H1 (cell line): ENCODE results near the gene TGM1. TPM values are rescaled to one million over a fixed set of nuclear protein-coding genes. Genes with fewer than 3 reads are reported as not detected.
A peak's percentile ranks its signal among the peaks of the same experiment; 100 is the strongest.

Experiments
- CHD7 ChIP-seq: fragments of 300-600 bp; sonication (generic); IDR thresholded peaks from 2 replicates; pipeline ENCODE4 v1.7.1; 2012; ENCODE audit warnings: low read length, moderate library complexity, mild to moderate bottlenecking, inconsistent platforms; ENCODE audit not compliant: insufficient replicate concordance
- KDM1A ChIP-seq: fragments of 200-600, 300-600 bp; sonication (generic); IDR thresholded peaks from 2 replicates; pipeline ENCODE4 v1.7.1; 2016; ENCODE audit warnings: mild to moderate bottlenecking, low read length, borderline replicate concordance
- KDM4A ChIP-seq: IDR thresholded peaks from one replicate; pipeline ENCODE4 v1.7.1; 2012; ENCODE audit warnings: low read depth, mild to moderate bottlenecking, moderate library complexity, low read length, inconsistent platforms; ENCODE audit not compliant: severe bottlenecking
- NRF1 ChIP-seq: IDR thresholded peaks from 2 replicates; pipeline ENCODE4 v1.6.1; 2011; ENCODE audit warnings: mild to moderate bottlenecking, low read depth, low read length, improper control_type of control experiment
- POLR2A ChIP-seq, 2 experiments: IDR thresholded peaks; 1 replicate in 1 of 2; 2 replicates in 1 of 2; pipeline ENCODE4 v1.6.1; 2011; ENCODE audit warnings: low read depth in 2 of 2, low read length in 2 of 2, mild to moderate bottlenecking in 2 of 2; ENCODE audit errors: control extremely low read depth in 1 of 2
- POLR2AphosphoS5 ChIP-seq: IDR thresholded peaks from 2 replicates; pipeline ENCODE4 v1.6.1; 2011; ENCODE audit warnings: low read depth, low read length
- SAP30 ChIP-seq: fragments of 300-600 bp; sonication (generic); IDR thresholded peaks from 2 replicates; pipeline ENCODE4 v1.7.1; 2012; ENCODE audit warnings: low read length, moderate library complexity, mild to moderate bottlenecking, inconsistent platforms; ENCODE audit not compliant: insufficient read depth, insufficient replicate concordance
- SIRT6 ChIP-seq: IDR thresholded peaks from one replicate; pipeline ENCODE4 v1.7.1; 2012; ENCODE audit warnings: low read length, inconsistent platforms
- TAF7 ChIP-seq: optimal IDR thresholded peaks from 2 replicates; pipeline ENCODE3; 2011; ENCODE audit warnings: low read depth, mild to moderate bottlenecking, inconsistent platforms, low read length, moderate library complexity, borderline replicate concordance
- polyA plus RNA-seq, 7 experiments: library from polyadenylated mRNA; depleted of rRNA in 3 of 7; stranded (reverse) in 5 of 7; unstranded in 2 of 7; fragments of >200 nt in 5 of 7; fragments of 200-250 nt in 2 of 7; gene quantifications; 1 replicate in 5 of 7; 2 replicates in 1 of 7; 4 replicates in 1 of 7; pipeline versions ENCODE4 v1.2.1 to v1.2.3, GENCODE V29; 2011 to 2013; ENCODE audit warnings: missing spikeins in 2 of 7, mixed read lengths in 2 of 7
- total RNA-seq: library from RNA; stranded (reverse); fragmentation: NEBNext Ultra II Directional; extraction: Animal tissue kit (Norgen Biotek cat#: 25700); gene quantifications from 2 replicates; pipeline ENCODE4 v1.2.1, GENCODE V29; 2021

TGM1 gene
- total and polyA plus RNA-seq, 2 of the 8 experiments (the other 6 are each of a cell fraction or from before 2014, with no cell fraction given), result 1.8 to 2.2 TPM

- TF ChIP-seq CHD7 (no peak), KDM4A (peak; percentile 56), NRF1 (no peak; the same call in 1 of the 2 replicates), POLR2A (IDR thresholded peaks at IDR 0.05; ENCODE audit: control extremely low read depth in 1 of 2, low read depth in 2 of 2, low read length in 2 of 2) (peak; percentile 87 to 95), KDM1A (no peak), SIRT6 (no peak), TAF7 (peak; percentile 84), SAP30 (no peak), POLR2AphosphoS5 (peak; percentile 85)
Observed at GRCh38 chr14:24215495-24216344, 47.3 kb downstream of the TGM1 start, which contains the start of gene MDP1 (continued).
